ENCODE measurements around the gene NR6A1.

Gene NR6A1

DNA sequence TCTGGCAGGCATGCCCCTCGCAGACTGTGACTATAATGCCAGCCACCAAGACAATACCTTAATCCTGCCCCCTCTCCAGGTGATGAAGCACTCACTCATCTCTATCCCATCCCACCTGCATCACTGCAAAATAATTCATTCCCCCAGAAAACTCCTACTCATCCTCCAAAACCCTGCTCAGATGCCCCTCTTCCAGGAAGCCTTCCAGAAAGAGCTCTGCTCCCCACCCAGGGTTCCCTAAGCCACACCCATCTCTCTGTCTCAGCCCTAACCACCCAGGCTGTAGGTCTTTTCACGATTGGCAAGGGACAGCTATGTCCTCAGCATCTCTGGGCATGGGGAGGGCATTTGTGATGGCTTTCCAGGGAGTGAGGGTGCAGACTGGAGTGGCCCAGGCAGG is 281.1 kb downstream of the NR6A1 start:
- Histone ChIP-seq H3K79me2 (ENCODE audit: insufficient read depth, low read depth) (no peaks in the 10 kb centered on the region), H2AFZ (ENCODE audit: low read depth) (no peak overlapping the region), H3K27ac (no peak overlapping the region), H3K36me3 (ENCODE audit: insufficient read depth) (no peaks in the 10 kb centered on the region), H3K4me1 (ENCODE audit: low read depth, poor library complexity, severe bottlenecking) (no peaks in the 10 kb centered on the region), H4K20me1 (ENCODE audit: insufficient read depth) (no peaks in the 10 kb centered on the region), H3K4me2 (no peak overlapping the region), H3K27me3 (ENCODE audit: insufficient read depth, low read depth) (peaks cover 24% of the 10 kb centered on the region; the same call in 1 of the 2 replicates), H3K9ac (no peak overlapping the region), H3K4me3 (IDR thresholded peaks at IDR 0.05; ENCODE audit: insufficient read depth, low read depth, low read length) (no peak overlapping the region)
- TF ChIP-seq, protein P1, sequence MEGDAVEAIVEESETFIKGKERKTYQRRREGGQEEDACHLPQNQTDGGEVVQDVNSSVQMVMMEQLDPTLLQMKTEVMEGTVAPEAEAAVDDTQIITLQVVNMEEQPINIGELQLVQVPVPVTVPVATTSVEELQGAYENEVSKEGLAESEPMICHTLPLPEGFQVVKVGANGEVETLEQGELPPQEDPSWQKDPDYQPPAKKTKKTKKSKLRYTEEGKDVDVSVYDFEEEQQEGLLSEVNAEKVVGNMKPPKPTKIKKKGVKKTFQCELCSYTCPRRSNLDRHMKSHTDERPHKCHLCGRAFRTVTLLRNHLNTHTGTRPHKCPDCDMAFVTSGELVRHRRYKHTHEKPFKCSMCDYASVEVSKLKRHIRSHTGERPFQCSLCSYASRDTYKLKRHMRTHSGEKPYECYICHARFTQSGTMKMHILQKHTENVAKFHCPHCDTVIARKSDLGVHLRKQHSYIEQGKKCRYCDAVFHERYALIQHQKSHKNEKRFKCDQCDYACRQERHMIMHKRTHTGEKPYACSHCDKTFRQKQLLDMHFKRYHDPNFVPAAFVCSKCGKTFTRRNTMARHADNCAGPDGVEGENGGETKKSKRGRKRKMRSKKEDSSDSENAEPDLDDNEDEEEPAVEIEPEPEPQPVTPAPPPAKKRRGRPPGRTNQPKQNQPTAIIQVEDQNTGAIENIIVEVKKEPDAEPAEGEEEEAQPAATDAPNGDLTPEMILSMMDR (conservative IDR thresholded peaks at IDR 0.05; ENCODE audit: low read depth, low read length): no peak

DNA sequence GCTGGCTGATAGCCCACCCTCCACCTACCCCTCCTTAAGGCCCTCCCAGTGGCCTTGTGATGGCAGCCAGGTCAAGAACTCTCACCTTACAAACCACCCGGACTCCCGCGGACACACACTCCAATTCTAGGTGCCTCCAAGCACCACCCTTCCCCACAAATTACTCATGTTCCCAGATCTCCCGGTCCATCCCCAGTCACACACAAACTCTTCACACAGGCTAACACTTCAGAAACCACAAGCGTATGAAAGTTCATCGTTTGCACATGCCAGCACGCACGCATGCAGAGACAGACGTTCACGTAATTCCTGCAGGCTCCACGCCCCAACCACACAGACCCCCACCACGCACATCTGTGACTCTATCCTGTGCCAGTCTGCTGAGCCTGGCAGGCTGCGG is 281.9 kb downstream of the NR6A1 start:
- Histone ChIP-seq H3K9ac (no peak overlapping the region), H3K36me3 (ENCODE audit: insufficient read depth) (no peaks in the 10 kb centered on the region), H3K4me1 (ENCODE audit: low read depth, poor library complexity, severe bottlenecking) (no peaks in the 10 kb centered on the region), H3K4me2 (no peak overlapping the region), H3K27me3 (ENCODE audit: insufficient read depth, low read depth) (peaks cover 20% of the 10 kb centered on the region; the same call in 1 of the 2 replicates), H4K20me1 (ENCODE audit: insufficient read depth) (no peaks in the 10 kb centered on the region), H3K79me2 (ENCODE audit: insufficient read depth, low read depth) (no peaks in the 10 kb centered on the region), H2AFZ (ENCODE audit: low read depth) (no peak overlapping the region), H3K4me3 (IDR thresholded peaks at IDR 0.05; ENCODE audit: insufficient read depth, low read depth, low read length) (no peak overlapping the region), H3K27ac (no peak overlapping the region)
- TF ChIP-seq, protein P1 (conservative IDR thresholded peaks at IDR 0.05; ENCODE audit: low read depth, low read length): no peak

DNA sequence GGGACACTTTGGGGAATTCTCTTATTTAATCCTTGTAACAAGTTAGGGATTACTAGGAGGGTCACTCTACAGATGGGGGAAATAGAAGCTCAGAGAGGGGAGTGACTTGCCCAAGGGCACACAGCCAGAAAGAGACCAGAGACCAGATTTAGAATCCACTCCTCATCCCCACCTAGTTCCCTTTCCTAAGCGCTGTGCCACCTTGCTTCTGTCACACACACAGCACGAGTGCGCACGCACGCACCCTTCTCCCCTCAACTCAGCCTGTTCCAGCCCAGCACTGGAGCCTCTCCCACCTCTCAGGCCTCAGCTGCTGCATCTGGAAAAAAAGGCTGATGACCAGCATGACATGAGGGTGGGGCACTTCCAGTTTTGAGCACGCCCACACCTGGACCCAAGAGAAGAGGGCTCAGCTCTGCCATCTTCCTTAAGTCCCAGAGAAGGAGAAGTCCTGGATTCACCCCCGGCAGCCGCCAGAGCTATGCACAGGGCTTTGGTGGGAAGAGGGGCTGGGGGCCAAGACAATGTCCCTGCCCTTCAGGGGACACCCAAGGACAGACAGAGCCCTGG is 282.4 kb downstream of the NR6A1 start:
- H4K20me1 ChIP-seq (ENCODE audit: insufficient read depth): no peaks in the 10 kb centered on the region
- no peak overlapping the region for H3K27ac ChIP-seq
- H3K36me3 ChIP-seq (ENCODE audit: insufficient read depth): no peaks in the 10 kb centered on the region
- H3K79me2 ChIP-seq (ENCODE audit: insufficient read depth, low read depth): no peaks in the 10 kb centered on the region
- TF ChIP-seq, protein P1 (conservative IDR thresholded peaks at IDR 0.05; ENCODE audit: low read depth, low read length): no peak
- no peaks in the 10 kb centered on the region for H3K4me1 ChIP-seq (ENCODE audit: low read depth, poor library complexity, severe bottlenecking)
- peaks cover 20% of the 10 kb centered on the region; the same call in 1 of the 2 replicates for H3K27me3 ChIP-seq (ENCODE audit: insufficient read depth, low read depth)
- no peak overlapping the region for H2AFZ ChIP-seq (ENCODE audit: low read depth)
- no peak overlapping the region for H3K4me3 ChIP-seq (IDR thresholded peaks at IDR 0.05; ENCODE audit: insufficient read depth, low read depth, low read length)
- H3K9ac ChIP-seq: no peak overlapping the region
- H3K4me2 ChIP-seq: no peak overlapping the region

DNA sequence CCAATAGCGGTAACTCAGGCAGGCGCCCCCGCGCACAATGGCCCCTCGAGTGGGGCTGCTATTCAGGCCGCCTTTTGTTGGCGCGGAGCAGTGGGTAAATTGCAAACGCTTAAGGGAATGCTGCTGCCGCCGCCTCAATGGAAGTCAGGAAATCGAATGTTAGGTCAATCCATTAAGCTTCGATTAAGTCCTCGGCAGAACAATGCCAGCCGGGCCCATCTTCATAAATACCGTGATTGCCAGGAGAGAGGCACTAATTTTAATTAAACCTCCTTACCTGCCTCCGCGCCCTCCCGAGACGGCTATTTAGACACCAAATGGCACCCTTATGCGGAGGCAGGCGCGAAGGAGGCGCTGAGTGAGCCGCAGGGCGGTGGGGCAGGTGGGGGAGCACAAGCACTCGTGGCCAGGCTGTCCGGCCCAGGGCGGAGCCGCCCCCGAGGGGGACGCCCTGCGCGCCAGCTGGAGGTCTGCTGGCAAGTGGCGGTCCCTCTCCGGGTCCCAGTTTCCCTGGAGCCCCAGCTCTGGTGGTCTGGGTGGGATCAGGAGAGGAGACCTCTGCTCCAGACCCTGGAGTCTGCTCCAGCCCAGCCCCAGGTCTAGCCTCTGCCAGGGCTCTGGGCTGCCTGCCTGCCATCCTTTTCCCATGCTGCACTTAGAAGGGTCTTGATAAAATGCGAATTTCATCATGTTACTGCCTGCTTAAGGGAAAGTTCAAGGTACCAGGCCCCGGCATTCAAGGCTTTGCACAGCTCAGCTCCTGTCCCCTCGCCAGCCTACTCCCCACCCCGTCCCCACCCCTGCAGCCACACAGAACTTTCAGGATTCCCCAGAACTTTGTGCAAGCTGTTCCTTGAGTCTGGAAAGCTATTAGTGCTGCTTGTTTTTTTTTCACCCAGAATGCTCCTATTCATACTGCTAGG is 283.6 kb downstream of the NR6A1 start:
- H3K27me3 ChIP-seq (ENCODE audit: insufficient read depth, low read depth): peaks cover 16% of the 10 kb centered on the region; the same call in 1 of the 2 replicates

More for the DNA sequence above, 283.6 kb downstream of the NR6A1 start:
- Histone ChIP-seq H3K36me3 (ENCODE audit: insufficient read depth) (no peaks in the 10 kb centered on the region), H3K4me1 (ENCODE audit: low read depth, poor library complexity, severe bottlenecking) (no peaks in the 10 kb centered on the region), H2AFZ (ENCODE audit: low read depth) (no peak overlapping the region), H3K4me2 (no peak overlapping the region), H3K9ac (no peak overlapping the region), H4K20me1 (ENCODE audit: insufficient read depth) (no peaks in the 10 kb centered on the region), H3K4me3 (IDR thresholded peaks at IDR 0.05; ENCODE audit: insufficient read depth, low read depth, low read length) (no peak overlapping the region), H3K79me2 (ENCODE audit: insufficient read depth, low read depth) (no peaks in the 10 kb centered on the region), H3K27ac (no peak overlapping the region)
- TF ChIP-seq, protein P1 (conservative IDR thresholded peaks at IDR 0.05; ENCODE audit: low read depth, low read length): no peak

All from KMS-11 (cell line).